Measurements from ENCODE around the gene PRUNE2.
"Not testable (repeated sequence)": the region's sequence is repeated elsewhere in the genome, so short reads cannot be mapped to it uniquely, and the experiment has no call there.

The PRUNE2 gene

GRCh38 chr9:76667521-76667957 lies 238.4 kb downstream of the PRUNE2 start:
- Histone ChIP-seq H3K79me2 (ENCODE audit: insufficient read depth, low read length) (no peaks in the 10 kb centered on the region), H3K4me1 (ENCODE audit: insufficient read depth, low read length) (no peaks in the 10 kb centered on the region), H2AFZ (ENCODE audit: low read depth, low read length) (no peak overlapping the region), H3K4me2 (ENCODE audit: insufficient read depth, low read length) (no peak overlapping the region), H4K20me1 (ENCODE audit: insufficient read depth, low read length) (no peaks in the 10 kb centered on the region), H3K27me3 (ENCODE audit: insufficient read depth, low read length, poor library complexity) (no peaks in the 10 kb centered on the region), H3K27ac (ENCODE audit: low read length) (no peak overlapping the region), H3K36me3 (ENCODE audit: insufficient read depth, low read length) (no peaks in the 10 kb centered on the region), H3K4me3 (ENCODE audit: low read depth in 1 of 2, low read length in 2 of 2) (no peak overlapping the region), H3K9me3 (ENCODE audit: insufficient read depth, low read length, severe bottlenecking) (no peaks in the 10 kb centered on the region), H3K9ac (ENCODE audit: low read depth, low read length) (no peak overlapping the region)
- TF ChIP-seq EZH2 (IDR thresholded peaks at IDR 0.05; ENCODE audit: borderline replicate concordance, low read depth, low read length, severe bottlenecking): no peak
- no peak for TF ChIP-seq CTCF (IDR thresholded peaks at IDR 0.05; ENCODE audit: borderline replicate concordance, extremely low read depth, low read length, poor library complexity, severe bottlenecking)
- DNase-seq (no peak), ATAC-seq (ENCODE audit: insufficient read depth, low read depth) (no peak)

- not testable (repeated sequence) for H3K4me2 ChIP-seq (ENCODE audit: insufficient read depth, low read length); H3K9me3 ChIP-seq (ENCODE audit: insufficient read depth, low read length, severe bottlenecking); H3K79me2 ChIP-seq (ENCODE audit: insufficient read depth, low read length); H3K27me3 ChIP-seq (ENCODE audit: insufficient read depth, low read length, poor library complexity); DNase-seq; H3K27ac ChIP-seq (ENCODE audit: low read length); H4K20me1 ChIP-seq (ENCODE audit: insufficient read depth, low read length); H3K4me1 ChIP-seq (ENCODE audit: insufficient read depth, low read length); H3K4me3 ChIP-seq (ENCODE audit: low read depth in 1 of 2, low read length in 2 of 2); H3K9ac ChIP-seq (ENCODE audit: low read depth, low read length); H2AFZ ChIP-seq (ENCODE audit: low read depth, low read length); H3K36me3 ChIP-seq (ENCODE audit: insufficient read depth, low read length); ATAC-seq (ENCODE audit: insufficient read depth, low read depth)
These were observed 239.9 kb downstream of the PRUNE2 start for GRCh38 chr9:76665966-76666365.

GRCh38 chr9:76665458-76665857 lies 240.5 kb downstream of the PRUNE2 start:
- Histone ChIP-seq H2AFZ (ENCODE audit: low read depth, low read length) (no peak overlapping the region), H3K4me3 (ENCODE audit: low read depth in 1 of 2, low read length in 2 of 2) (no peak overlapping the region), H3K4me2 (ENCODE audit: insufficient read depth, low read length) (no peak overlapping the region), H3K79me2 (ENCODE audit: insufficient read depth, low read length) (no peaks in the 10 kb centered on the region), H3K9ac (ENCODE audit: low read depth, low read length) (no peak overlapping the region), H3K27me3 (ENCODE audit: insufficient read depth, low read length, poor library complexity) (no peaks in the 10 kb centered on the region), H3K27ac (ENCODE audit: low read length) (no peak overlapping the region), H3K4me1 (ENCODE audit: insufficient read depth, low read length) (no peaks in the 10 kb centered on the region), H3K9me3 (ENCODE audit: insufficient read depth, low read length, severe bottlenecking) (no peaks in the 10 kb centered on the region), H4K20me1 (ENCODE audit: insufficient read depth, low read length) (no peaks in the 10 kb centered on the region), H3K36me3 (ENCODE audit: insufficient read depth, low read length) (no peaks in the 10 kb centered on the region)
- TF ChIP-seq CTCF (IDR thresholded peaks at IDR 0.05; ENCODE audit: borderline replicate concordance, extremely low read depth, low read length, poor library complexity, severe bottlenecking) (no peak), EZH2 (IDR thresholded peaks at IDR 0.05; ENCODE audit: borderline replicate concordance, low read depth, low read length, severe bottlenecking) (no peak)
- DNase-seq: no peak
- ATAC-seq (ENCODE audit: insufficient read depth, low read depth): no peak

GRCh38 chr9:76664120-76664519 lies 241.8 kb downstream of the PRUNE2 start:
- no peaks in the 10 kb centered on the region for H3K79me2 ChIP-seq (ENCODE audit: insufficient read depth, low read length)
- H4K20me1 ChIP-seq (ENCODE audit: insufficient read depth, low read length): no peaks in the 10 kb centered on the region
- H3K4me2 ChIP-seq (ENCODE audit: insufficient read depth, low read length): no peak overlapping the region
- no peaks in the 10 kb centered on the region for H3K9me3 ChIP-seq (ENCODE audit: insufficient read depth, low read length, severe bottlenecking)
- DNase-seq (no peak), ATAC-seq (ENCODE audit: insufficient read depth, low read depth) (no peak)
- H2AFZ ChIP-seq (ENCODE audit: low read depth, low read length): no peak overlapping the region
- no peaks in the 10 kb centered on the region for H3K36me3 ChIP-seq (ENCODE audit: insufficient read depth, low read length)
- H3K27ac ChIP-seq (ENCODE audit: low read length): no peak overlapping the region
- H3K9ac ChIP-seq (ENCODE audit: low read depth, low read length): no peak overlapping the region
- no peaks in the 10 kb centered on the region for H3K4me1 ChIP-seq (ENCODE audit: insufficient read depth, low read length)
- H3K4me3 ChIP-seq (ENCODE audit: low read depth in 1 of 2, low read length in 2 of 2): no peak overlapping the region
- TF ChIP-seq CTCF (IDR thresholded peaks at IDR 0.05; ENCODE audit: borderline replicate concordance, extremely low read depth, low read length, poor library complexity, severe bottlenecking) (no peak), EZH2 (IDR thresholded peaks at IDR 0.05; ENCODE audit: borderline replicate concordance, low read depth, low read length, severe bottlenecking) (no peak)
- no peaks in the 10 kb centered on the region for H3K27me3 ChIP-seq (ENCODE audit: insufficient read depth, low read length, poor library complexity)
